HG02588 (cell line): ENCODE measurements around the gene NRXN3.

Experiments
- ATAC-seq: cut with Tn5 transposase; IDR thresholded peaks from one replicate; pipeline ENCODE4 v1.9.1; 2021; ENCODE audit warnings: mild to moderate bottlenecking, moderate library complexity; ENCODE audit not compliant: unreplicated experiment

NRXN3 gene

DNA sequence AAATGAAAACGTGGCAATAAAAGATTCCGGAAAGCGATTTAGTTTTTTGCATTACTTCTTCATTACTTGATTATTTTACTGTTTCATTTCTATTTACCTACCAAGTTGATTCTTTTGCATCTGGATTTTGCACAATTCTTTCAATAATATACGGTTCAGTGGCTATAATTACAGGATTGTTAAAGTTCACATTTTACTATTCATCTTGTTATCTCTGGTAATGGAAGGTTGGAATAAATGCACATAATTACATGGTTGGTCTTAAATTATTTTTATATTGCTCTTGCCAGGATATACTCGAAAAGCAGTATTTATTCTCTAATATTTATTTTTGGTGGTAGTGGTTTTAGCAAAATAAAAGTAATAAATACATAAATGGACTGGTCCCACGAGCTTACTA is 1203.3 kb downstream of the NRXN3 start:
- no peak for ATAC-seq

GRCh38 chr14:79375356-79375755 is 1205.2 kb downstream of the NRXN3 start:
- ATAC-seq = no peak

GRCh38 chr14:79376557-79376956 is 1206.4 kb downstream of the NRXN3 start:
- no peak for ATAC-seq

- ATAC-seq = no peak
Observed at GRCh38 chr14:79378020-79378419, 1207.8 kb downstream of the NRXN3 start.

- no peak for ATAC-seq
Observed at GRCh38 chr14:79379266-79379665, 1209.1 kb downstream of the NRXN3 start.

GRCh38 chr14:79383031-79383430 is 1212.9 kb downstream of the NRXN3 start:
- ATAC-seq = no peak

DNA sequence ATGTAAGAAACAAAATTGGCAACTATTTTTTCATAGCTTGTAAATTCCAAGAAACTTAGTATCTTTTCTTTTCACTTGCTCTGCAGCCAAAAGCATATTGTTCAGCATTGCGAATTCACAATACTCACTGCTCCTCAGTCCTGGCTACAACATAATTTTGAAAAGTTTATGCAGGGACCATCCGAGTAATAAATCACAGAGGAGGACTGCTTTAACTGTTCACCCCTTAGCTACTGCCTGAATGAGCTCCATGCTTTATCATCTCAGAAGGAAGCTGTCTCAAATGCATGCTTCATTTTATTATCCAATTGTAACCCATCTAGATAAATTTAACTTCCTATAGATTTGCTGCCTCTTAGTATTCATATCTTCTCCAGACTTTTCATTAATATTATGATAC is 1213.3 kb downstream of the NRXN3 start:
- ATAC-seq = no peak

GRCh38 chr14:79395061-79395460 is 1224.9 kb downstream of the NRXN3 start:
- no peak for ATAC-seq

GRCh38 chr14:79404874-79405511 is 1234.8 kb downstream of the NRXN3 start:
- no peak for ATAC-seq

GRCh38 chr14:79405512-79405910 is 1235.3 kb downstream of the NRXN3 start:
- no peak for ATAC-seq

DNA sequence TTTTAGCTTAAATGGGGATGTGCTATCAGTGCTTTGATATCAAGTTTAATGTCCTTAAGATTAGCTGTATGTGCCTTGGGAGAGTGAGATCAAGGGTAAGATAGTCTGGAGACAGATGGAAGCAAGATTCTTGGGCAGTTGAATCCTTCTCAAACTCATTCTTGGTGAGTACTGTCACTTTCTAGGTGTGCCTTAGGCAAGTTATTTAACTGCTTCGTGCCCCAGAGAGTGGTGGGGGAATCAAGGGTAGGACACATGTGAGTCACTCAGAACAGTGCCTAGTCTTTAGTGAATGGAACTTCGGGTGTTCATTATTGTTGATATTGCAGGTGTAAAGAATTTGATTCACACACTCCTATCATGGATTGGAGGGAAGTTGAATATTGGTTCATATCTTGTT is 1237.4 kb downstream of the NRXN3 start:
- no peak for ATAC-seq

GRCh38 chr14:79408696-79409095 is 1238.5 kb downstream of the NRXN3 start:
- ATAC-seq = no peak

GRCh38 chr14:79411403-79412174 is 1241.4 kb downstream of the NRXN3 start:
- no peak for ATAC-seq

DNA sequence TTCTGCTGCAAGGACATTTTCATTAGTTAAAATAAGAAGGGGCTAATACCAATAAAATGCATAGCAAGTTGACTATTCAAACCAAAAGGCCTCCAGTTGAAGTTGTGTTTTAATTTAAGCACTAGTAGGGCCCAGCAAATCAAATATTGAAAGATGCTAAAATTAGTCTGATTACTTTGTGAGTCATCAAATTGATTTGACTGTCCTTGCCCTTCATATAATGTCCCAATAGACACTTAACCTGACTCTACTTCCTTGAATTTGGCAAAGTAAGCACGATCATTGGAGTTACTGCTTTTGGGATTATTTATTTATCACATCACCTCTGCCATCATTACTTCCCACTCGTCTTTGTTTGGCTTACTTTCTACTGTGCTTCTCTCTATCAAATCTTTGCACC is 1242.6 kb downstream of the NRXN3 start:
- ATAC-seq = no peak

DNA sequence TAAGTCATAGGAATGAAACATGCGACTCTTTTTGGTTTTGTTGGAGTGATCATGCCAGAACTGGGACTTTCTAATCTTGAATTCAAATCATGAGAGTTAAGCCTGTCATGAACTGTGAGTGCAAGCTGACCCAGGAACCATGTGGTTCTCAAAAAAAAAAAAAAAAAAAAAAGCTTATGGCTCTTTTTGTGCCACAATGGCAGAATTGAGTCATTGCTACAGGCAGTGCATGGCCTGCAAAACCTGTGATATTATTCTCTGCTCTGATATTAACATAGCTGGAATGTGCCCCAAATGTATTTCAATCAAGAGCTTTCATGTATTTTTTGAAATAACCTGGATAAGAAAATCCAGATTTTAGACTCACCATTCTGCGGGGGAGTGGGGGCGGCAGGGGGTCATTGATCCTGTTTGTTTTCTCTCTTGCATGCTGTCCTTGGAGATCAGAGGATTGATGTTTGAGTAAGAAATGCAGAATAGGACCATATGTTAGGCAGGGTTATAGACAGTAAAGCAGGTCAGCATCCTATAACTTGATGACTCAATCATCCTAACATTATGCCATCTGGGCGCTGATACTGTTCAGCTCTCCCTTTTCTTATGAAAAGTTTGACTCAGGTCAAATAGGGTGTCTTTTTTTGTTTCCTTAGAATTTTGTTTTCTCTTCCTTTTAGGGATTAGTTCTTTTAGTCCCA is 1243.7 kb downstream of the NRXN3 start:
- no peak for ATAC-seq

GRCh38 chr14:79415726-79416125 is 1245.6 kb downstream of the NRXN3 start:
- ATAC-seq = no peak

- ATAC-seq = no peak
Observed at GRCh38 chr14:79417961-79418360, 1247.8 kb downstream of the NRXN3 start.

DNA sequence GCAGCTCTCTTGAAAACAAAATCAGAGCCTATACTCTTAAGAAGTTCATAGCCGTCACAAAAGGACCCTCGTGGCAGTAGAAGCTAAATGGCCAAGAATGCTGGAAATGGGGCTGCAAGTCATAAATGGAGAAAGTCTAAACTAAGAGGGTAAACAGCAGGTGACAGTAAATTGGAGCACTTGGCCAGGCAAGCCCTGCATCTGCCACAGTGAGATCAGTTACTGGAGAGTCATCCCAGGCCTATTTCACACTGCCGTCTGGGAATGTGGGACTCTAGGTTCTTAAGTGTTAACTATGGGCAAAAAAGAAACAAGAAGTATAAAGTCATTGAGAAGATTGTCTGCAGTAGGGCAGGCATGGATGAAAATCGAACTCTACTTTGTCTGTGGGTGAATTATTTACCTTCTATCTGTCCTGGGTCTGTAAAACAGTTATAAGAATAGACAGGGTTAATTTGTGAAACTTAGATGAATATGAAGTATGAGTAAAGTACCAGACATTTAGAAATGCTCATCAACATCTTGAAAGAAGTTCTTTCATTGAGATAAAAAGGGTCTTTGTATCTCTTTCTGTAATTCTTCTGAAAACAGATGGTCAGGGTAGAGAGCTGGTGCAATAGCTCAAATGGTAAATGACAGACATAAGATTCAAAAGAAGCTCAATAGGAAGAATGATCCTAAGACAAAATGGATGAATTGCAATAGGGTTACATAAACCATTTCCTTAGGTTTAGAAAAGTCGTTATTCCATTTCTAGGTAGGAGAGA is 1248.7 kb downstream of the NRXN3 start:
- ATAC-seq = no peak

- no peak for ATAC-seq
Observed at GRCh38 chr14:79419571-79420327, 1249.6 kb downstream of the NRXN3 start.

DNA sequence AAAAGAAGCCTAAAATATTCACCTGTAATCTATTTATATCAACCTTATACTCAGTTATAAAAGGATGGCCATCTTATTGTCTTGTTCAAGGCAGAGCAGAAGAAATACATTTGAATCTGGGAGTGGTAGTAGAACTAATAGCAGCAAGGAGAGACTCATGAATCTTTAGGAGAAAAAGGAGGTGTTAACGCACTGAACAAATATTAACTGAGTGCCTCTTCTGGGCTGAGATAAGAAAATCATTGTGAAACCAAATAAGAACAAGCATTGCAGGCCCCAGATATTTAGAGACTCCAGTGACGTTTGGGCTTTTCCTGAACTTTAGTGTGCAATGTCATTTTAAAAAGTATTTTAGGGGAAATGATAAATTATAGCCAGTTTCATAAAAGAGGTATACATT is 1250.6 kb downstream of the NRXN3 start:
- no peak for ATAC-seq

DNA sequence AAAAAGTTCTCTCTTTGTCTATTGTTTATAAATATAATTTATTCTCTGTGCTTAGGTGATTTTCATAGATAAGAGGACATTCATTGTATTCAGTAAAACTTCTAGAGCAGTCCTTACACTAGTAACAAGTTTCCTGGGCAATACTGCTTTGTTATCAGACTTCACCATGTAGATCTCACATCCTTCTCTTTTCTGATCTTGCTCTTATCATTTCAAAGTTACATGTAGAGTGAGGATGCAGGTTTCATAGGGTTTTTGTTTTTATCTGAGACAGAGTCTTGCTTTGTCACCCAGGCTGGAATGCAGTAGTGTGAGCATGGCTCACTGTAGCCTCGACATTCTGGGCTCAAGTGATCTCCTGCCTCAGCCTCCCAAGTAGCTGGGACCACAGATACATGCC is 1251.6 kb downstream of the NRXN3 start:
- no peak for ATAC-seq
